GM12892 (cell line): Measurements from ENCODE around the gene BANP.
"Not testable (repeated sequence)": the region's sequence is repeated elsewhere in the genome, so short reads cannot be mapped to it uniquely, and the experiment has no call there.

Experiments
- DNase-seq: peaks from one replicate; pipeline ENCODE4 v3.0.0; 2011; ENCODE audit not compliant: insufficient read length
- FAIRE-seq: peaks from 2 replicates; lab custom pipeline; 2011; peaks lifted over from hg19 to GRCh38; lab: Jason Lieb, UNC
- POLR2A ChIP-seq: IDR thresholded peaks from 2 replicates; pipeline ENCODE4 v1.6.1; 2011; ENCODE audit warnings: low read depth, low read length, control low read depth
- POLR2AphosphoS5 ChIP-seq: IDR thresholded peaks from 2 replicates; pipeline ENCODE4 v1.6.1; 2011; ENCODE audit warnings: low read depth, low read length, control low read depth
- TAF1 ChIP-seq: IDR thresholded peaks from 2 replicates; pipeline ENCODE4 v1.6.1; 2011; ENCODE audit warnings: low read depth, mild to moderate bottlenecking, control low read depth, low read length, borderline replicate concordance

The BANP gene

DNA sequence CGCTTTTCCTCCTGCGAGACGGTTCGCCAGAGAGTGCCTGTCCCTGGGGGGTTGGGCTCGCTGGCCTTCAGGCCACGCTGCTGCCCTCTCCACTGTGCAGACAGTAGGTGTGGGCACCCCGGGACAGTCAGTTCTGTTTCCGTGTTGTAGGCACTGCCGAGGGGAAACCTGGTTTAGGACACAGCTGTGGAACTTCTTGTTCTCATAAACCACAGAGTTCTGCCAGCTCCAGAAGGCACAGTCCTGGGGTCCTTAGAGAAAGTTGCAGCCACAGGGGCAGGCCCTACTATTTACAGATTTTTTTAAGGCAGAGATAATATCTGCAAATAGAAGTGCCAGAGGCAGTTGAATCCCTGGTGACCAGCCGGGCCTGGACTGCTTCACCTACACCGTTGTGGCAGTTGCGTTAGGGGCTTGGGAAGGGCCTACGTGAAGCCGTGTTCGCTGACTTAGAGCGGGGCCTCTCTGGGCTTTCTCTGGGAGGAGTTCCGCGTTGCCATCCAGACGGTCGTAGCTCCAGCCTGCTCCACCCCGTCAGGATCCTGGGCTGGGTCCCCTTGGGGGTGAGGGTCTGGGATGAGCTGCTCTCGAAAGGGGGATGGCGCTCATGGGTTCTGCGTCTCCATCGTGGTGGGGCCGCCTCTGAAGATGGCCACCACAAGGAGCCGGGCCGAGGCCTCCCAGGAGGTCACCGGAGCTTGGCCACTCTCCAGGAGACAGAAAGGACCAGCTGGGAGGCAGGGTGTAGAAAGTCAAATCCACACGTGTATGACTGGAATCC lies 126.3 kb downstream of the BANP start:
- FAIRE-seq (no peak), DNase-seq (no peak)
- TF ChIP-seq TAF1 (no peak), POLR2A (no peak), POLR2AphosphoS5 (no peak)

DNA sequence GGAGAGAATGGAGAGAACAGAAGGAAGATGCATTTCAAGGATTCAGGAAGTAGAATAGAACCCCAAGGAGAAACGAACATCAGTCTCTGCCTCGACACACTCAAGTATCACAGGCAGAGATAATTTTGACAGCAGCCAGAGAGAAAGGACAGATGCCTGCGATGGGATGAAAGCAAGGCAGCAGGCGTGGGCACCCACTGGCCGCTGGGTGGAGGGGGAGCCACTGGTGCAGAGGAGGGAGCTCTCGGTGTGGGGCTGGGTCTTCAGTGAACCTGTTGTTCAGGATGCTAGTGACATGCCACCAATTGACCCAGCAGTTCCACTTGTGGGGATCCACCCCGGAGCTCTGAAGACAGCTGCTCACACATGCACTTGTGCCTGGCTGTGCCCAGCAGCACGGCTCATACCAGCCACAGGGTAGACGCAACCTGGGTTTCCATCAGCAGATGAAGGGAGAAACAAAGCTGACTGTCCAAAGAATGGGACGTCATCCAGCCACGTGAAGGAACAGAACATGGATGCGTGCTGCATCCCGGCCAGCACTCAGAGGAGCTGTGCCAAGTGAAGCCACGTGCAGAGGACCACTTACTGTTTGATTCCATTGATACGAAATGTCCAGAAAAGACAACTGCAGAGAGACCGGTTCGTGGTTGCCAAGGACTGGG lies 127.0 kb downstream of the BANP start:
- DNase-seq (no peak), FAIRE-seq (no peak)
- TF ChIP-seq POLR2A = no peak
- TF ChIP-seq POLR2AphosphoS5 = no peak
- TF ChIP-seq TAF1 = no peak

DNA sequence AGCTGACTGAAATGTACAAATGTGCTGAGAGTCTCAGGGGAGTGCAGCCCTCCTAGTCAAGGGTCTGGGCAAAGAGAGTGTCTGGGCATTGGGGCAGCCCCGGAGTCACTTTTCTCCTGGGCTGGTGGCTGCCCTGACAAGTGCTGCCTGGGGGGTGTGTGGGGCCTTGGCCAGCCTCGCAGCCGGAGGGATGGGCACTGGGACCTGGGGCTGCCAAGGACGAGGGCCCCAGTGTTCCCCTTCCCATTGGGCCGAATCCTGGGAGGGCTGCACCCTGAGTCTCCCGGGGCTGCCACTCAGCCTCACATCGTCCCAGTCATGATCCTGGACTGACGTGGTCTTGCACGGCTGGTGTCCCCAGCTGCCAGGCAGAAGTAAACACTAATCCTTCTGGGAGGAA lies 132.3 kb downstream of the BANP start:
- DNase-seq (no peak), FAIRE-seq (no peak)
- TF ChIP-seq POLR2AphosphoS5 (no peak), TAF1 (no peak), POLR2A (no peak)

DNA sequence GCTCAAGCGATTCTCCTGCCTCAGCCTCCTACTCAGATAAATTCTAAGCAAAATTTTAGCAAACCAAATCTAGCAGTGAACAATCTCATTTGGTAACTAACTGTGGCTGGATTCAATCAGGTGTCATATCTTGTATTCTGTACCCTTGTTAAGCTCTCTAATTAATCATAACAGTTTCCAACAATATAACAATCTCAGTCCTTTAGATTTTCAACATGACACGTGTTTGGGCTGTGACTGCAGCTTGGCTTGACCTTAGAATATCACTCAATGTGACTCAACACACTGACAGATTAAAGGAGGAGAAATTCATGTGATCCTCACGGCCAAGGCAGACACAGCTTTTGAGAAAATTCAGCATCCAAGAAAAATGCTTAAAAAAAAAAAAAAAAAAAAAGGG lies 133.6 kb downstream of the BANP start:
- FAIRE-seq = no peak
- DNase-seq = no peak
- TF ChIP-seq TAF1 = no peak
- no peak for TF ChIP-seq POLR2AphosphoS5
- TF ChIP-seq POLR2A = no peak

DNA sequence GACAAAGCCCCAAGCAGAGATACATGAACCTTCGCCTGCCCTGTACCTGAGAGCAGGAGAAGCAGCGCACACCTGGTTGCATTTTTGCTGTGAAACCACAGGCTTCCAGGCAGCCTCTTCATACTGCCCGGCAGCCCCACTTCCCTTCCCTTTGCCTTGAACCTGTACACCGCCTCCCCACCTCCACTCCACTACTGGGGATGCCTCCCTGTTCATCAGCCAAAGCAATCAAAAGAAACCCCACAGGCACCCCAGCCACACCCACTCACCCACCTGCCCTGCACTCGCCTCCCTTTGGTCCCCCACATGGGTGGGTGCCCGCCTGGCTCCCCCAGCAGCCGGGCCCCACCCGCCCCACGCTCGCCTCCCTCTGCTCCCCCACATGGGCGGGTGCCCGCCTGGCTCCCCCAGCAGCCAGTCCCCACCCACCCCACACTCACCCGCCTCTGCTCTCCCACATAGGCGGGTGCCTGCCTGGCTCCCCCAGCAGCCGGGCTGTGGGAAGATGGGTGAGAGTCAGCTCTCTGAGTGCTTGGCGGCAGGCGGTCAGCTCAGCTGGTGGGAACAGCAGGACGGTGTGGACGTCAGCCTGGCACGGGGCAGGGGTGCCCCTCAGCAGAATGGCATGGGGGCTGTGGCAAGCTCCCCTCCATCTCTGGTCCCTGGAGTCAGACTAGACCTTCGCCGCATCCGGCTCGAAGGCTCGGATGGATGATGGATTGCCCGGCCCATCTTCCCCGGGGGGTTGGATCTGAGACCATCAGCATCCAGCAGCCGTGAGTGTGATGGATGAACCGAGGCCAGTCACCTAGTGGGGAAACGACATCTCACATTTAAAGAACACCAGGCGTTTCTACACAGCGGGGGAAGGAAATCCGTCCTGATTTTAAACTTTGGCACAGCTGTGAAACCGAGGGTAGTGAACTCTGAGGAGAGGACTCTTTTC lies 135.6 kb downstream of the BANP start:
- DNase-seq = no peak
- TF ChIP-seq TAF1 (no peak), POLR2A (no peak), POLR2AphosphoS5 (no peak)
- no peak for FAIRE-seq

DNA sequence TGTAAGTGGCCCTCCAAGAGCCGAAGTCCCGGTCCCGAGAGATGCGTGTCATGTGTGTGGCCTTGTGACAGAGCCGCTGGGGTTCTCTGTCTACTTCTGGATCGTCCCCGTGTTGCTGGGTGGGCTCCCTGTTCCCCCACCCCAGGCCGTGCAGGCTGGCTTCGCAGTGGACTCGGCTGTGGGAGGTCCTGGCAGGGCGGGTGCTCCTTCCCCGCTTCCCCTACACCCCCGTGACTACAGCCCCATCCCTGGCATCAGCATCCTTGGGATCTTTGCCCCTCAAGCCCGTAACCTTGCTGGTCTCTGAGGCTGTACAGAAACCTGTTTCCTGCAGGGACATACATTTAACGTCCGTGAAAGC lies 136.3 kb downstream of the BANP start:
- DNase-seq (no peak), FAIRE-seq (no peak)
- TF ChIP-seq POLR2A = no peak
- no peak for TF ChIP-seq TAF1
- no peak for TF ChIP-seq POLR2AphosphoS5

DNA sequence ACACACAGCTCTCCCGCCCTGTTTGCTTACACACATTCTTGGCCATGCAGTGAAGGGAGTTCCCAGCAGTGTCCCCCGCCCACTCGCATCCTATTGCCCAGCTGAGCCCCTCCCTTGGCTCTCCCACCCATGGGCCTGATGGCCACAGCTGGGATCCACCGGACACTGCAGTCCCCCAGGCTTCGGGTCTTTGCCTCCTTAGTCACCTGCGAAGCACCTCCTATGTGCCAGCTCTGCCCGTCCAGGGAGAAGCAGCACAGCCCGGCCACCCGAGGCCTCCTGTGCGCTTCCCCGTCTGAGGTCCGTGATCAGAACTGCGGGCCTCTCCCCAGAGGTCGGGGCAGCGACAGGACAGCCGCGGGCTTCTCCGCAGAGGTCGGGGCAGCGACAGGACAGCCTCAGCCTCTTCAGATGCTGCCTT lies 136.9 kb downstream of the BANP start:
- TF ChIP-seq POLR2AphosphoS5 = no peak
- TF ChIP-seq TAF1 = no peak
- TF ChIP-seq POLR2A = no peak
- DNase-seq = no peak
- FAIRE-seq = no peak

DNA sequence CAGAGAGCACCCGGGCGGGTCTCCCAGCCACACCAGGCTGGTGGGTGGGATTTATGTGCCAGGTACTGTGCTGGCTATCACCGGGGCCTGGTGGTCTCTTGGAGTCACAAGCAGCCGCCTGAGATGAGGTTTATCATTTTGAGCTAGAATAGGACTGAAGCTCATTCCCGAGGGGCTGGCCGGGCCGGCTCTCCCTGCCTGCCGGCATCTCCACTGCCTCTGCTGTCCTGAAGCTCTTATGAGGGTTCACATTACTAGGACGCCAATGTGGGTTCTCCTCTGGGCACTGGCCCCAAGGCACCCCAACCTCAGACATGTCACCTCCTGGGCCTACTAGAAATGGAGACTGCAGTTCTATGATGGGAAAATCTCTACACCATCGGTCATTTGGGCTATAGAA lies 137.4 kb downstream of the BANP start:
- FAIRE-seq = not testable (repeated sequence)

DNA sequence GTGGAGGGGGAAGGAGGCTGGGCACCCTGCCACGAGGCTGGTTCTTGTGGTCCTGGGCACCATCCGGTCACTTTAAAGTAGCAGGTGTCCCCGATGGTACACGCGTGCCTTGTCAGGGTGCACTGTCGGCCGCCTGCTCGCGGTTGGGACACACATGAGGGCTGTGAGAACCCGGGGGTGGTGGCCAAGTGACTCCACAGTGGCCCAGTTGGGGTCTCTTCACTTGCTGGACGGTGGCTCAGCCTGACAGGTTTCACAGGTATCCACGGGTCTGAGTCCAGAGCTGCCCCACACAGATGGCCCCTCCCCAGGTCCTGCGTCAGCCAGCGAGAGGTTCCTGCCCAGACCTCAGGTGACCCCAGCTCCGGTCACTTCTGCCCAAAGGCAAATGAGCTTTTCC lies 137.8 kb downstream of the BANP start:
- DNase-seq, FAIRE-seq: not testable (repeated sequence)

More for the DNA sequence above, 137.4 kb downstream of the BANP start:
- not testable (repeated sequence) for DNase-seq

DNA sequence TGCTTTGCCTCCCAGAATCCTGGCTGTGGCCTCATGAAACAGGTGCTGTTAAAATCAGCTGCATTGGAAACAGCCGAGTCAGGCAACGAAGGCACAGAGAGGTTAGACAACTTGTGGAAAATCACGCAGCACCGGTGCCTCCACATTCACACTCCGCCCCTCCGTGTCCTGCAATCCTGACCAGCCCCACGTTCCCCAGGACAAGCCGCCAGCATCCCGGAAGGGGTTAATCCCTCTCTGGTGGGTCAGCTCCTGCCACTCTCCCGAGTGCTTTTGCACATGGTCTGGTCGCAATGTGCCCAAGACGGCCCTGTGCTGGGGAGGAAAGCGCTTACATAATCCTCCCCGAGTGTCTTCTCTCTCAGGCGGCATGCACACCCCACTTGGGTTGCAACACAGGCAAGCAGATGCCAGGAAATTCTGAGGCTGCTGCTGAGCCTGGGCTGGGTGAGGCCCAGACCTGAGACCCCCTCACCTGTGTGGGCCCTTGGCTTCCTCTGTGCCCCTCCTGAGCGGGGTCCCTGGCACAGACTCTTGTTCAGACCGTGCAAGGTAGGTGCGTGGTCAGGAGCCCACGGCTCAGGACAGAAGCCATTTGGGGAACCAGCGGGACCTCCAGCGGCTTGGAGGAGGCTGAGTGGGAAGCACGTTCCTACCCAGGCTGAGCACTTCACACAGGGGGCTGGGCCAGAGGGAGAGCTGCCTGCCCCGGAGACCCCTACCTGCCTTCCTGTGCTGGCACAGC lies 138.6 kb downstream of the BANP start:
- not testable (repeated sequence) for DNase-seq, FAIRE-seq

DNA sequence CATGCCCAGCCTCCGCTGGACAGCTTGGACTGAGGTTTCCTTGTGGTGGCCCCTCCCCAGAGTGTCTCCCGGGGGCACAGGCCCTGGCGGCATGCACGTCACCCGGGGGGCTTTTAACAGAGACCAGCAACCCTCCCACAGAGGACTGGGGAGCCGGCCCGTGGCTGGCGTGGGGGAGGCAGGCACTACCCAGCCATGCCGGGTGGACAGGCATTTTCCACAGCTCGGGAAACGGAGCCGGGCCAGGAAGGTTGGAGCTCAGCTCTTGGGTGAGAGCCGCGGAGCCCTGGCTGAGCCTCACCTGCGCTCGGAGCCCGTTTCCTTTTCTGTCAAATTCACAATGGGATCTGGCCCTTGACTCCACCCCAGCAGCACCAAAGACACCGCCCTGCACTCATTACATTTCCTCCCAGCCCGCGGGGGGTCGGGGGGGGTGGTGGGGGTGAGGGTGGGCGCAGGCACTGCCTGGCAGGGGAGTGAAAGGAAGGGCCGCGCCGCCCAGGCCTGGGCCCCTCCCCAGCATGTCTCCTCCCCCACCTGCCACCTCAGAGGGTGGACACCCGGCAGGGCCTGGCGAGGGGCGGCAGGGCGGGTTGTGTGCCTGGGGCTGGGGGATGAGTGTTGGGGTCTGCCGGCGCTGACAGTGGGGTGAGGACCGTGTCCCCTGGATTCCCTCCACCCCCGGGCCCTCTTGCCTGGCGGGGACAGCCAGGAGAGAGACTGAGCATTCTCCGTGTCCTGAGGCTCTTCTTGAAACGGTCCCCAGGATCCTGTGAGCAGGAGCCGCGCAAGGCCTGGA lies 139.3 kb downstream of the BANP start:
- DNase-seq, FAIRE-seq: not testable (repeated sequence)

DNA sequence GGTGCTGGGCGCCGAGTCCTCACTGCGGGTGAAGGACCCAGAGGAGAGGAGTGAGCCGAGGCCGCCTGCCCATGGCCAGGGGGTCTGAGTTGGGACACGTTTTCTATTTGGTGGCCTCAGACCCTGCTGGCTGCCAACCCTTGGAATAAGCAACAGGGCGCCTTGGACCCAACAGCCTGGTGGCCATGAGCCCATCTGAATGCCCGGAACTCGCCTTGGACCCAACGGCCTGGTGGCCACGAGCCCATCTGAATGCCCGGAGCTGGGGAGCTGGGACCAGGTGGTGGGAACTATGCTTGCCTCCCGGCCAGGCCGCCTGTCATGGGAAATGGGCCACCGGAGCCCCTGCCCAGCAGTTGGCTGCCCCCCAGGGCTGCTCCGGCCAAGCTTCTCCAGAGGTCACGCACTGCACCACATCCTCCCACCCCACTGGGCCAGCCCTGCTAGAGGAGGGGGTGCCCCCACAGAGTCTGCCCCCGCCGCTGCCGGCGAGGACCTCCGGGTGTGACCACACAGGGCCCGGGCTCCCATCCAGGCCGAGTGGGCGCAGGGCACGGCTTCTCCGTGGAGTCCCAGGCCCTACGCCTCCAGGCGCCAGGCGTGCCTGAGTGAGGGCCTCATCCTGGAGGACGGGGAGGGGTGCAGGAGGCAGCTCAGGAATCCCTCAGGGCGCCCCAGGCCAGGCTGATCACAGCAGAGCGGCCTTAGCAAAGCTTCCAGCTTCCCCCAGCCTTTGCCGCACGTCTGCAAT lies 140.2 kb downstream of the BANP start:
- not testable (repeated sequence) for FAIRE-seq, DNase-seq

DNA sequence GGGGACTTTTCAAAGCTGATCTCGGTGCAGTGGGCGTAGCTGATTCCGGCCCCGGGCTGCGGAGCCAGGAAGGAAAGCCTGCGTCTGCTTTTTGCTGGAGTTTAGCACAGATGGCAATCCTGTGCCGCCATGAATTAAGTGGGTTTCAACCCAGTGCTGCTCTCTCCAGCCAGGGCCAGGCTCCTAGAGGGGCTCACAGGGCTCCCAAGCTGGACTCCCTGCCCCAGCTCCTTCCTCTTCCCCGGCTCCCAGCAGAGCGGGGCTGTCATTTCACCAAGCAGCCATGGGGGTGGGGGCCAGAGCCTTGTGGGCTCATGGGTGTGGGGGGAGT lies 140.7 kb downstream of the BANP start:
- FAIRE-seq, DNase-seq: not testable (repeated sequence)

DNA sequence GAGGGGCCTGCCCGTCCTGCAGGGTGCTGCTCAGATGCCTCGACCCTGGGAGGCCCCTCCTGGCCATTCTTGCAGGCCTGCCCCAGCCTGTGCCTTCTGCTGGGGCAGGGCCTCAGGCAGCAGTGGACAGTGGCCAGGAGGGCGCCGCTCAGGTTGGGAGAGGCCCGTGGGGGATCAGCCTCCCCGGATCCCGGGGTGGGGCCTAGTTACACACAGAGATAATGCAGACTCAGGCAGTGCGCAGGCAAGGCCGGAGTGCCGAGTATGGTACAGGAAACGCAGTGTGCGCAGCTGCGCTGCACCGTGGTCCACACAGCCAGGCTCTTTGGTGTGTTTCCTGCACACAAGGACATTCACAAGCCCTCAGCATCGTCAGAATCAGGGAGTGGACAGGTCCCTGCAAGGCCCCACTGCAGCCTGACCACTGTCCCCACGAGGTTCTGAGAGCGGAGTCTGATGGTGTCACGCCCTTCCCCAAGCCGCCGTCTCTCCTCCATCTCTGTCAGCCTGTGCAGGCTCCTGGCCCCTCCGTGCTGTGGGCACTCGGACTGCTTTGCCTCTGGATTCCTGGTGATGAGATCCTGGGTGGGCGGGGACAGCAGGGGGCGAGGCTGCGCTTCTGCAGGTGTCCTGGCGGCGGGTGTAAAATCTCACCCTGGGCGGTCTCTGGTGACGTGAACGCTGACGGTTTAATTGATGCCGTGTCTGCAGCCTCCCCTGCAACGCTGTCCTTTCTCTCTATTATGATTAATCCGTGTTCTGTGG lies 141.7 kb downstream of the BANP start:
- not testable (repeated sequence) for DNase-seq, FAIRE-seq
